Endothelial cell of umbilical vein (primary cell): ENCODE results near the gene ACOT13. TPM values are rescaled to one million over a fixed set of nuclear protein-coding genes. Genes with fewer than 3 reads are reported as not detected.

Experiments used
- BruUV-seq: library from RNA; stranded (reverse); fragments of 400-500 nt; replicated peaks from 2 replicates; lab custom pipeline; 2021; lab: Mats Ljungman, UMichigan
- CTCF ChIA-PET: fragments of 300-600, 350-600 bp; sonication (Branson Sonifier 250); formaldehyde crosslinking; loops from one replicate; lab custom pipeline; 2021; ENCODE audit warnings: antibody characterized with exemption, inconsistent platforms; lab: Charles Lee
- POLR2A ChIA-PET: fragments of 300-600, 350-600 bp; sonication (Branson Sonifier 250); formaldehyde crosslinking; loops from one replicate; lab custom pipeline; 2021; ENCODE audit warnings: antibody characterized with exemption, inconsistent platforms; lab: Charles Lee
- DNase-seq: peaks from one replicate; pipeline ENCODE4 v3.0.0-alpha.2; 2011; ENCODE audit warnings: low read depth, low spot score
- FAIRE-seq: peaks from 2 replicates; lab custom pipeline; 2011; peaks lifted over from hg19 to GRCh38; lab: Jason Lieb, UNC
- H2AFZ ChIP-seq: 2 replicates; pipeline ENCODE4 v1.6.0; 2012; ENCODE audit warnings: low read depth, low read length, control low read depth, inconsistent platforms
- H3K27ac ChIP-seq: 2 replicates; pipeline ENCODE4 v1.5.1; 2011; ENCODE audit warnings: low read depth, mild to moderate bottlenecking, control low read depth, low read length, moderate library complexity; ENCODE audit not compliant: insufficient read depth
- H3K27me3 ChIP-seq, 2 experiments: 2 replicates each; pipeline versions ENCODE4 v1.6.0 to v1.6.1; 2011; ENCODE audit warnings: low read length in 2 of 2, mixed read lengths in 1 of 2; ENCODE audit not compliant: control insufficient read depth in 2 of 2, insufficient read depth in 2 of 2
- H3K36me3 ChIP-seq, 2 experiments: 2 replicates in 1 of 2; 3 replicates in 1 of 2; pipeline ENCODE4 v1.5.1; 2011; ENCODE audit warnings: low read length in 2 of 2, mild to moderate bottlenecking in 1 of 2, moderate library complexity in 1 of 2; ENCODE audit not compliant: control insufficient read depth in 2 of 2, insufficient read depth in 2 of 2; ENCODE audit errors: extremely low read depth in 1 of 2
- H3K4me1 ChIP-seq: 3 replicates; pipeline ENCODE4 v1.5.1; 2011; ENCODE audit warnings: mild to moderate bottlenecking, low read length; ENCODE audit not compliant: control insufficient read depth, insufficient read depth; ENCODE audit errors: extremely low read depth
- H3K4me2 ChIP-seq: 2 replicates; pipeline ENCODE4 v1.6.1; 2011; ENCODE audit warnings: low read length, control low read depth, mixed read lengths; ENCODE audit not compliant: insufficient read depth
- H3K4me3 ChIP-seq, 3 experiments: fragments of 200-600 bp in 1 of 3; sonication (generic), shearing (Covaris generic) in 1 of 3; replicated peaks in 1 of 3; 2 replicates each; pipeline ENCODE4 v1.5.1; 2011 to 2016; ENCODE audit warnings: control low read depth in 3 of 3, low read length in 3 of 3, mild to moderate bottlenecking in 2 of 3, inconsistent platforms in 1 of 3, low read depth in 1 of 3, moderate library complexity in 1 of 3; ENCODE audit not compliant: insufficient read depth in 1 of 3
- H3K79me2 ChIP-seq: 2 replicates; pipeline ENCODE4 v1.6.0; 2012; ENCODE audit warnings: low read length, inconsistent platforms; ENCODE audit not compliant: control insufficient read depth, insufficient read depth
- H3K9ac ChIP-seq: replicated peaks from 2 replicates; pipeline ENCODE3; 2011; ENCODE audit warnings: low read length, control low read depth; ENCODE audit not compliant: insufficient read depth; ENCODE audit errors: extremely low read depth
- H3K9me1 ChIP-seq: replicated peaks from 3 replicates; pipeline ENCODE4 v1.6.0; 2011; ENCODE audit warnings: mild to moderate bottlenecking, low read length; ENCODE audit not compliant: control insufficient read depth, insufficient read depth; ENCODE audit errors: extremely low read depth
- H3K9me3 ChIP-seq: replicated peaks from 2 replicates; pipeline ENCODE4 v1.5.1; 2012; ENCODE audit warnings: low read length, inconsistent platforms; ENCODE audit not compliant: control insufficient read depth, insufficient read depth
- H4K20me1 ChIP-seq: replicated peaks from 2 replicates; pipeline ENCODE3; 2011; ENCODE audit warnings: mild to moderate bottlenecking, low read length; ENCODE audit not compliant: control insufficient read depth, insufficient read depth; ENCODE audit errors: extremely low read depth
- CTCF ChIP-seq, 2 donors: IDR thresholded peaks; 1 replicate in 1 of 2; 2 replicates in 1 of 2; pipeline ENCODE4 v1.5.1; 2011; ENCODE audit warnings: low read length in 2 of 2, mild to moderate bottlenecking in 2 of 2, moderate library complexity in 2 of 2, control low read depth in 1 of 2, inconsistent platforms in 1 of 2, low read depth in 1 of 2; ENCODE audit not compliant: insufficient read depth in 1 of 2; ENCODE audit errors: extremely low read depth in 1 of 2
- EZH2 ChIP-seq: IDR thresholded peaks from 2 replicates; pipeline ENCODE4 v1.6.1; 2012; ENCODE audit warnings: borderline replicate concordance, low read depth, mild to moderate bottlenecking, moderate library complexity, low read length, inconsistent platforms; ENCODE audit not compliant: severe bottlenecking
- FOS ChIP-seq: IDR thresholded peaks from 2 replicates; pipeline ENCODE4 v1.6.1; 2011; ENCODE audit warnings: mild to moderate bottlenecking, low read length, moderate library complexity, borderline replicate concordance; ENCODE audit not compliant: insufficient read depth
- GATA2 ChIP-seq: IDR thresholded peaks from 2 replicates; pipeline ENCODE4 v1.7.0; 2011; ENCODE audit warnings: low read depth, mild to moderate bottlenecking, moderate library complexity, mixed read lengths, low read length; ENCODE audit not compliant: insufficient read length, insufficient read depth
- JUN ChIP-seq: IDR thresholded peaks from 2 replicates; pipeline ENCODE4 v1.6.1; 2011; ENCODE audit warnings: borderline replicate concordance, low read depth; ENCODE audit not compliant: insufficient read length, insufficient read depth
- MAX ChIP-seq: IDR thresholded peaks from 2 replicates; pipeline ENCODE4 v1.6.1; 2011; ENCODE audit not compliant: insufficient read depth, insufficient read length
- MYC ChIP-seq: IDR thresholded peaks from one replicate; pipeline ENCODE4 v1.6.1; 2011; ENCODE audit warnings: mild to moderate bottlenecking, low read depth, low read length
- POLR2AphosphoS5 ChIP-seq: IDR thresholded peaks from 2 replicates; pipeline ENCODE4 v1.6.1; 2012; ENCODE audit warnings: low read depth, mild to moderate bottlenecking, control low read depth, low read length, moderate library complexity; ENCODE audit not compliant: insufficient read depth
- dilution Hi-C: fragments of 300-500 bp; cut with MboI; formaldehyde crosslinking; loops from one replicate; pipeline ENCODE4 v1.15.0; 2019; ENCODE audit warnings: low sequenced_read_pairs; ENCODE audit not compliant: extremely low pct_ligation_motif_present
- intact Hi-C: fragments of 100-400 bp; cut with micrococcal nuclease; formaldehyde crosslinking; loops from one replicate; pipeline ENCODE4 v1.10.0; 2022
- polyA plus RNA-seq, 4 experiments: library from polyadenylated mRNA; depleted of rRNA in 3 of 4; stranded (reverse) in 3 of 4; unstranded in 1 of 4; fragments of >200 nt; gene quantifications; 2 replicates each; pipeline versions ENCODE4 v1.2.1 to v1.2.3, GENCODE V29; 2011 to 2012; ENCODE audit warnings: missing spikeins in 1 of 4
- total RNA-seq: library from RNA; stranded (reverse); gene quantifications from 2 replicates; pipeline ENCODE4 v1.2.3, GENCODE V29; 2021

ACOT13 gene
- total and polyA plus RNA-seq, 2 donors (not counting 3 experiments of a cell fraction or from before 2014, with no cell fraction given): 7.7 to 24.1 TPM

GRCh38 chr6:24686946-24687345 is 20.1 kb downstream of the ACOT13 start:
- Histone ChIP-seq H3K27me3 (no peaks in the 10 kb centered on the region), H3K4me3 (no peak overlapping the region), H3K9ac (no peak overlapping the region), H3K4me1 (no peaks in the 10 kb centered on the region), H3K27ac (no peak overlapping the region), H3K79me2 (no peaks in the 10 kb centered on the region), H3K9me3 (no peaks in the 10 kb centered on the region), H3K4me2 (no peak overlapping the region), H3K36me3 (no peaks in the 10 kb centered on the region), H4K20me1 (no peaks in the 10 kb centered on the region), H2AFZ (no peak overlapping the region), H3K9me1 (no peaks in the 10 kb centered on the region)
- no peak for DNase-seq
- dilution Hi-C loops: no loop called here
- intact Hi-C loops: no loop called here
- no TSS peak for BruUV-seq
- ChIA-PET POLR2A (no interaction called here), CTCF (interaction anchor here (1.0 kb wide), 1 partner anchor 106 kb away, joined by 3 read pairs; no protein-coding TSS in a partner anchor)
- FAIRE-seq: no peak
- TF ChIP-seq POLR2AphosphoS5 (no peak), FOS (no peak), CTCF (IDR thresholded peaks at IDR 0.05; ENCODE audit: extremely low read depth in 1 of 2, insufficient read depth in 1 of 2, low read depth in 1 of 2, low read length in 2 of 2) (no peak), MYC (no peak), MAX (no peak), EZH2 (no peak), GATA2 (no peak), JUN (no peak)
